AG09319 (cell line): Measurements from ENCODE around the gene TMEM59L.

Experiments
- DNase-seq: peaks from one replicate; pipeline ENCODE4 v3.0.0-alpha.2; 2010; ENCODE audit warnings: low read depth; ENCODE audit errors: extremely low read depth
- TF ChIP-seq, protein P1 (sequence below): IDR thresholded peaks from 2 replicates; pipeline ENCODE4 v1.5.1; 2011; ENCODE audit warnings: low read depth, mild to moderate bottlenecking, inconsistent platforms, low read length, moderate library complexity

Gene TMEM59L

GRCh38 chr19:18620902-18621301 is 8.2 kb downstream of the TMEM59L start:
- no peak for DNase-seq
- TF ChIP-seq, protein P1, sequence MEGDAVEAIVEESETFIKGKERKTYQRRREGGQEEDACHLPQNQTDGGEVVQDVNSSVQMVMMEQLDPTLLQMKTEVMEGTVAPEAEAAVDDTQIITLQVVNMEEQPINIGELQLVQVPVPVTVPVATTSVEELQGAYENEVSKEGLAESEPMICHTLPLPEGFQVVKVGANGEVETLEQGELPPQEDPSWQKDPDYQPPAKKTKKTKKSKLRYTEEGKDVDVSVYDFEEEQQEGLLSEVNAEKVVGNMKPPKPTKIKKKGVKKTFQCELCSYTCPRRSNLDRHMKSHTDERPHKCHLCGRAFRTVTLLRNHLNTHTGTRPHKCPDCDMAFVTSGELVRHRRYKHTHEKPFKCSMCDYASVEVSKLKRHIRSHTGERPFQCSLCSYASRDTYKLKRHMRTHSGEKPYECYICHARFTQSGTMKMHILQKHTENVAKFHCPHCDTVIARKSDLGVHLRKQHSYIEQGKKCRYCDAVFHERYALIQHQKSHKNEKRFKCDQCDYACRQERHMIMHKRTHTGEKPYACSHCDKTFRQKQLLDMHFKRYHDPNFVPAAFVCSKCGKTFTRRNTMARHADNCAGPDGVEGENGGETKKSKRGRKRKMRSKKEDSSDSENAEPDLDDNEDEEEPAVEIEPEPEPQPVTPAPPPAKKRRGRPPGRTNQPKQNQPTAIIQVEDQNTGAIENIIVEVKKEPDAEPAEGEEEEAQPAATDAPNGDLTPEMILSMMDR = no peak

GRCh38 chr19:18626906-18627305 is 14.2 kb downstream of the TMEM59L start:
- no peak for DNase-seq
- TF ChIP-seq, protein P1 = no peak

GRCh38 chr19:18629166-18630088 is 16.8 kb downstream of the TMEM59L start:
- DNase-seq = no peak
- TF ChIP-seq, protein P1 = no peak

- no peak for DNase-seq
- TF ChIP-seq, protein P1 = no peak
These were observed 20.7 kb downstream of the TMEM59L start for GRCh38 chr19:18633321-18633720.

DNA sequence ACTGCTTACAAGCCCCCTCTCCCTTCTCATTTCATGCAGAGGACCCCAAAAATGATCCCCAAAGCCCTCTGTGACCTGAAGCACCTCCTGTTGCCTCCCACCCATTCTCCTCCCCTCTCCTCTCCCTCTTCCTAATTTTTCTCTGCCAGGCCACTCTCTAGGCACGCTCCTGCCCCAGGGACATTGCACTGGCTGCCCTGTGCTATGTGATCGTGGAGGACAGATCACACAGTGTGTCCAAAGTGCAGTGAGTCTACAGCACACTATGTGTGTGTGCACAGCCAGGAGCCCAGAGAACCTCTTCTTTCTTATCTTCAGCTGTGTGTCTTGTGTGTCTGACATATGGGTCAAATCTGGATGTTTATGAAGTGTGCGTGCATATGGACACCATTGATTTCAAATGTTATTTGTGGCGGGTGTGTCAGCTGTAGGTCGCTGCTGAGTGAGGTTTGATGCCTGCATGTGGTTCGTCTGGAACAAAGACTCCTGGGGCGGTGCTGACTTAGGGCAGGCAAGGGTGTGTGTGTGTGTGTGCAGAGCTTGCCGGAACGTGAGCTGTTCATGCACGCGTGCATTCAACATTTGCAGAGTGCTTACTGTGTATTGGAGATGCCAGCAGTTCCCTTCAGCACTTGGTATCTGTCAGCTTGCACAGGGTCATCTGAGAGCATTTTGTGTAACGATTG is 22.1 kb downstream of the TMEM59L start:
- TF ChIP-seq, protein P1 = no peak
- DNase-seq = no peak

GRCh38 chr19:18635831-18636182 is 23.1 kb downstream of the TMEM59L start:
- DNase-seq = no peak
- TF ChIP-seq, protein P1 = no peak
